Gastroesophageal sphincter (tissue), 4 donors: Measurements from ENCODE around the gene CNKSR3. TPM values are rescaled to one million over a fixed set of nuclear protein-coding genes. Genes with fewer than 3 reads are reported as not detected.
A peak's percentile ranks its signal among the peaks of the same experiment; 100 is the strongest.

Experiments
- ATAC-seq: fragments of 150-250 bp; one replicate; pipeline ENCODE4 v1.9.1; 2016; ENCODE audit warnings: mild to moderate bottlenecking, moderate library complexity
- H3K27ac ChIP-seq, 4 donors: fragments of 200-600 bp; sonication (generic) in 3 of 4; 1 replicate in 3 of 4; 2 replicates in 1 of 4; pipeline ENCODE4 v1.5.1; 2016 to 2019
- H3K27me3 ChIP-seq: fragments of 200-600 bp; sonication (generic); one replicate; pipeline ENCODE4 v1.5.1; 2019
- H3K36me3 ChIP-seq, 2 donors: fragments of 200-600 bp; sonication (generic); one replicate each; pipeline ENCODE4 v1.5.1; 2019; ENCODE audit warnings: control low read depth in 1 of 2
- H3K4me1 ChIP-seq, 3 donors: fragments of 200-600 bp; sonication (generic); 1 replicate in 2 of 3; 2 replicates in 1 of 3; pipeline ENCODE4 v1.5.1; 2016 to 2019; ENCODE audit warnings: control low read depth in 2 of 3
- H3K4me3 ChIP-seq, 2 donors: fragments of 200-600 bp; sonication (generic); one replicate each; pipeline ENCODE4 v1.5.1; 2019; ENCODE audit warnings: mild to moderate bottlenecking in 1 of 2, moderate library complexity in 1 of 2
- H3K9me3 ChIP-seq, 3 donors: fragments of 200-600 bp; sonication (generic); one replicate each; pipeline ENCODE4 v1.5.1; 2017 to 2019; ENCODE audit warnings: control low read depth in 2 of 3
- CTCF ChIP-seq, 4 experiments: fragments of 200-600 bp in 2 of 4; fragments of 450-650 bp in 2 of 4; sonication (generic) in 1 of 4; IDR thresholded peaks; one replicate each; pipeline ENCODE4 v1.5.1; 2017 to 2019; ENCODE audit warnings: antibody characterized with exemption in 4 of 4, mild to moderate bottlenecking in 2 of 4, moderate library complexity in 2 of 4
- EP300 ChIP-seq: sonication (generic); formaldehyde crosslinking; IDR thresholded peaks from one replicate; pipeline ENCODE4 v1.6.1; 2017; ENCODE audit warnings: antibody characterized with exemption, mild to moderate bottlenecking
- POLR2A ChIP-seq, 2 donors: fragments of 450-650 bp; IDR thresholded peaks; one replicate each; pipeline ENCODE4 v1.6.1; 2017; ENCODE audit warnings: antibody characterized with exemption in 2 of 2, mild to moderate bottlenecking in 2 of 2, moderate library complexity in 1 of 2
- POLR2AphosphoS5 ChIP-seq: sonication (generic); formaldehyde crosslinking; IDR thresholded peaks from one replicate; pipeline ENCODE4 v1.6.1; 2017; ENCODE audit warnings: antibody characterized with exemption
- WGBS, 2 donors: methylation state at CpG; one replicate each; pipeline ENCODE4 v1.1.5; 2018; ENCODE audit warnings: low coverage in 1 of 2; 5-methylcytosine and 5-hydroxymethylcytosine counted together
- total RNA-seq, 4 donors: library from RNA; depleted of rRNA; stranded (reverse); fragments of >200 nt; gene quantifications; one replicate each; pipeline ENCODE4 v1.1.0, GENCODE V29; 2016

The CNKSR3 gene
- total RNA-seq, 4 donors from 2014 or later, result 12.9 to 28.9 (median 16.0) TPM

GRCh38 chr6:154399097-154399496 lies 111.4 kb downstream of the CNKSR3 start:
- Histone ChIP-seq H3K27ac (peak overlapping the region in 1 of 4 donors; percentile 16), H3K27me3 (no peaks in the 10 kb centered on the region), H3K4me1 (peaks cover 0 to 6% (median 4%) of the 10 kb centered on the region in 3 donors), H3K36me3 (peaks cover 0 to 15% of the 10 kb centered on the region in 2 donors), H3K4me3 (no peak overlapping the region), H3K9me3 (no peaks in the 10 kb centered on the region)
- TF ChIP-seq CTCF (IDR thresholded peaks at IDR 0.05) (no peak), POLR2AphosphoS5 (no peak), POLR2A (IDR thresholded peaks at IDR 0.05) (no peak), EP300 (no peak)
- no peak for ATAC-seq
- WGBS, 2 donors, result 76 to 96% methylated on average over 4 to 5 of the region's 5 CpGs

- no peaks in the 10 kb centered on the region for H3K27me3 ChIP-seq
- no peak overlapping the region for H3K4me3 ChIP-seq
- WGBS, 2 donors, result 98 to 99% methylated on average over 6 to 9 of the region's 9 CpGs
- H3K36me3 ChIP-seq, result peaks cover 0 to 15% of the 10 kb centered on the region in 2 donors
- H3K9me3 ChIP-seq, result no peaks in the 10 kb centered on the region
- TF ChIP-seq EP300 (no peak), CTCF (IDR thresholded peaks at IDR 0.05) (no peak), POLR2A (IDR thresholded peaks at IDR 0.05) (no peak), POLR2AphosphoS5 (no peak)
- no peak overlapping the region for H3K27ac ChIP-seq
- no peaks in the 10 kb centered on the region for H3K4me1 ChIP-seq
- ATAC-seq, result no peak
Observed at GRCh38 chr6:154397491-154398195, 112.8 kb downstream of the CNKSR3 start.

- ATAC-seq, result no peak
- WGBS, 2 donors, result 84 to 98% methylated on average over 5 of the region's 6 CpGs
- TF ChIP-seq POLR2AphosphoS5 (no peak), EP300 (no peak), CTCF (IDR thresholded peaks at IDR 0.05) (no peak), POLR2A (IDR thresholded peaks at IDR 0.05) (no peak)
Observed at GRCh38 chr6:154395878-154396277, 114.6 kb downstream of the CNKSR3 start.

DNA sequence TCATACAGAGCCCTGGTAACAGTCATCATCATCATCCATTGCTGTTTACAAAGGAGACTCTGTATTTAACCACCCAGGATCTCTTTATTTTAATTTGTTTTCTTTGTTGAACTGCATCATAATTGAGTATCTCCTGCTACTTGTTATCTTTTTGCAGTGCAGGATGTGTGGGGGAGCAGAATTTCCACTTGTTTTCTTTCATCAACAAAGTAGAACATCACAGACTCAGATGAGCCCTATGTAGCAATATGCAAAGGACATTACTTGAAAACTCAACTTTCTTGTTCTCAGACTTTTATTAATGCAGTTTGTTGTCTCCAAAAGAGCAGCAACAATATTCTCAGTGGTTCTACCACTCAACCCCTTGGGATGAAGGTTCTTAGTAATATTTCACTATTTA lies 115.2 kb downstream of the CNKSR3 start:
- no peaks in the 10 kb centered on the region for H3K9me3 ChIP-seq
- no peak overlapping the region for H3K27ac ChIP-seq
- H3K4me3 ChIP-seq, result no peak overlapping the region
- TF ChIP-seq EP300 (no peak), CTCF (IDR thresholded peaks at IDR 0.05) (no peak), POLR2AphosphoS5 (no peak), POLR2A (IDR thresholded peaks at IDR 0.05) (no peak)
- no peaks in the 10 kb centered on the region for H3K27me3 ChIP-seq
- no peak for ATAC-seq
- no peaks in the 10 kb centered on the region for H3K4me1 ChIP-seq
- H3K36me3 ChIP-seq, result no peaks in the 10 kb centered on the region

More at GRCh38 chr6:154395878-154396277, 114.6 kb downstream of the CNKSR3 start:
- H3K36me3 ChIP-seq, result peaks cover 0 to 5% of the 10 kb centered on the region in 2 donors
- no peaks in the 10 kb centered on the region for H3K4me1 ChIP-seq
- no peak overlapping the region for H3K4me3 ChIP-seq
- H3K9me3 ChIP-seq, result no peaks in the 10 kb centered on the region
- H3K27ac ChIP-seq, result no peak overlapping the region
- H3K27me3 ChIP-seq, result no peaks in the 10 kb centered on the region

- 82 to 88% methylated on average over 3 of the region's 3 CpGs for WGBS, 2 donors
- TF ChIP-seq EP300 (no peak), POLR2A (IDR thresholded peaks at IDR 0.05) (no peak), CTCF (IDR thresholded peaks at IDR 0.05) (no peak), POLR2AphosphoS5 (no peak)
- no peak overlapping the region for H3K4me3 ChIP-seq
- no peaks in the 10 kb centered on the region for H3K27me3 ChIP-seq
- no peak overlapping the region for H3K27ac ChIP-seq
- H3K4me1 ChIP-seq, result no peaks in the 10 kb centered on the region
- no peaks in the 10 kb centered on the region for H3K9me3 ChIP-seq
- H3K36me3 ChIP-seq, result no peaks in the 10 kb centered on the region
- no peak for ATAC-seq
Observed at GRCh38 chr6:154394571-154394970, 115.9 kb downstream of the CNKSR3 start.
